Measurements from ENCODE around the gene ACOT12. TPM values are rescaled to one million over a fixed set of nuclear protein-coding genes. Genes with fewer than 3 reads are reported as not detected.

The ACOT12 gene
- polyA plus RNA-seq, 3 donors = not detected

- DNase-seq = no peak
- H3K27ac Mint-ChIP-seq = no peak overlapping the region
- H3K9ac ChIP-seq (ENCODE audit: insufficient read depth, low read length, poor library complexity, severe bottlenecking) = no peak overlapping the region
- H3K4me3 ChIP-seq (replicated peaks in 1 of 3; ENCODE audit: low read depth in 2 of 3, low read length in 3 of 3) = no peak overlapping the region
- intact Hi-C loops (cut with micrococcal nuclease) = no loop called here
- TF ChIP-seq CTCF (IDR thresholded peaks at IDR 0.05) = no peak
- no peak overlapping the region for H3K27ac ChIP-seq (ENCODE audit: low read depth in 1 of 2, low read length in 2 of 2)
- no peaks in the 10 kb centered on the region for H4K20me1 ChIP-seq (ENCODE audit: insufficient read depth, low read length)
- no CpG with 5 or more reads among the region's 2 CpGs for WGBS (ENCODE audit: insufficient coverage)
- peaks cover 9% of the 10 kb centered on the region for H3K4me1 Mint-ChIP-seq
- peaks cover 0 to 10% of the 10 kb centered on the region in 2 donors for H3K9me3 ChIP-seq (replicated peaks in 1 of 2; ENCODE audit: control insufficient read depth in 1 of 2, insufficient read depth in 1 of 2, low read length in 2 of 2)
- no peak overlapping the region for H3K4me3 Mint-ChIP-seq
- peaks cover 0 to 3% (median 0%) of the 10 kb centered on the region in 3 donors for H3K27me3 Mint-ChIP-seq (ENCODE audit: low read depth in 3 of 3)
- no peaks in the 10 kb centered on the region for H3K36me3 ChIP-seq (replicated peaks in 1 of 2; ENCODE audit: control insufficient read depth in 1 of 2, insufficient read depth in 2 of 2, low read length in 2 of 2)
- no peaks in the 10 kb centered on the region for H3K27me3 ChIP-seq (ENCODE audit: control insufficient read depth in 2 of 2, insufficient read depth in 2 of 2, low read length in 2 of 2)
- H3K36me3 Mint-ChIP-seq = no peaks in the 10 kb centered on the region
- H3K4me1 ChIP-seq (ENCODE audit: control insufficient read depth in 1 of 2, insufficient read depth in 2 of 2, low read length in 2 of 2) = peaks cover 5 to 7% of the 10 kb centered on the region in 2 donors
- no peak overlapping the region for H3K4me2 ChIP-seq (replicated peaks; ENCODE audit: extremely low read depth, low read length, poor library complexity, severe bottlenecking)
- H3K79me2 ChIP-seq (ENCODE audit: insufficient read depth, low read length) = no peaks in the 10 kb centered on the region
- H3K9me3 Mint-ChIP-seq = peaks cover 2 to 15% (median 11%) of the 10 kb centered on the region in 7 donors
- no peak overlapping the region for H2AFZ ChIP-seq (ENCODE audit: insufficient read depth, low read depth, low read length, poor library complexity, severe bottlenecking)
Measured at GRCh38 chr5:81337803-81338202, 56.1 kb downstream of the ACOT12 start.

GRCh38 chr5:81336556-81336955 lies 57.4 kb downstream of the ACOT12 start:
- no peak overlapping the region for H3K4me3 Mint-ChIP-seq
- no peaks in the 10 kb centered on the region for H3K27me3 ChIP-seq (ENCODE audit: control insufficient read depth in 2 of 2, insufficient read depth in 2 of 2, low read length in 2 of 2)
- no peak for TF ChIP-seq CTCF (IDR thresholded peaks at IDR 0.05)

More at GRCh38 chr5:81336556-81336955, 57.4 kb downstream of the ACOT12 start:
- Mint-ChIP-seq H3K27ac (no peak overlapping the region), H3K36me3 (no peaks in the 10 kb centered on the region), H3K27me3 (ENCODE audit: low read depth in 3 of 3) (peaks cover 0 to 3% (median 0%) of the 10 kb centered on the region in 3 donors), H3K9me3 (peaks cover 2 to 15% (median 8%) of the 10 kb centered on the region in 7 donors), H3K4me1 (peaks cover 9% of the 10 kb centered on the region)
- no peak for DNase-seq
- H3K79me2 ChIP-seq (ENCODE audit: insufficient read depth, low read length) = no peaks in the 10 kb centered on the region
- WGBS (ENCODE audit: insufficient coverage) = no CpG with 5 or more reads among the region's 1 CpG
- H3K4me3 ChIP-seq (replicated peaks in 1 of 3; ENCODE audit: low read depth in 2 of 3, low read length in 3 of 3) = no peak overlapping the region
- H3K4me2 ChIP-seq (replicated peaks; ENCODE audit: extremely low read depth, low read length, poor library complexity, severe bottlenecking) = no peak overlapping the region
- no peak overlapping the region for H2AFZ ChIP-seq (ENCODE audit: insufficient read depth, low read depth, low read length, poor library complexity, severe bottlenecking)
- H3K4me1 ChIP-seq (ENCODE audit: control insufficient read depth in 1 of 2, insufficient read depth in 2 of 2, low read length in 2 of 2) = peaks cover 5 to 7% of the 10 kb centered on the region in 2 donors
- H4K20me1 ChIP-seq (ENCODE audit: insufficient read depth, low read length) = no peaks in the 10 kb centered on the region
- no peaks in the 10 kb centered on the region for H3K36me3 ChIP-seq (replicated peaks in 1 of 2; ENCODE audit: control insufficient read depth in 1 of 2, insufficient read depth in 2 of 2, low read length in 2 of 2)
- H3K27ac ChIP-seq (ENCODE audit: low read depth in 1 of 2, low read length in 2 of 2) = no peak overlapping the region
- no peak overlapping the region for H3K9ac ChIP-seq (ENCODE audit: insufficient read depth, low read length, poor library complexity, severe bottlenecking)
- H3K9me3 ChIP-seq (replicated peaks in 1 of 2; ENCODE audit: control insufficient read depth in 1 of 2, insufficient read depth in 1 of 2, low read length in 2 of 2) = peaks cover 0 to 10% of the 10 kb centered on the region in 2 donors
- intact Hi-C loops (cut with micrococcal nuclease) = no loop called here
